ENCODE data around the gene RGS7.

RGS7 gene

GRCh38 chr1:241356519-241357365 is at the start of gene RGS7:
TSS of gene RGS7 (minus strand) at chr1:241357205.
- DNase-seq (ENCODE audit: low read depth): no peak

GRCh38 chr1:241406421-241406820 is 49.4 kb upstream of the RGS7 start:
- DNase-seq (ENCODE audit: low read depth): no peak

- no peak for DNase-seq (ENCODE audit: low read depth)
Measured at GRCh38 chr1:241401156-241401555, 44.2 kb upstream of the RGS7 start.

GRCh38 chr1:241396747-241397681 is 40.0 kb upstream of the RGS7 start:
- DNase-seq (ENCODE audit: low read depth): no peak

- DNase-seq (ENCODE audit: low read depth): no peak
Measured at GRCh38 chr1:241391926-241392710, 35.1 kb upstream of the RGS7 start.

- no peak for DNase-seq (ENCODE audit: low read depth)
Measured at GRCh38 chr1:241390526-241390925, 33.5 kb upstream of the RGS7 start.

- no peak for DNase-seq (ENCODE audit: low read depth)
Measured at GRCh38 chr1:241389400-241389799, 32.4 kb upstream of the RGS7 start.

- no peak for DNase-seq (ENCODE audit: low read depth)
Measured at GRCh38 chr1:241387216-241387615, 30.2 kb upstream of the RGS7 start.

- no peak for DNase-seq (ENCODE audit: low read depth)
Measured at GRCh38 chr1:241376701-241377100, 19.7 kb upstream of the RGS7 start.

GRCh38 chr1:241375886-241376285 is 18.9 kb upstream of the RGS7 start:
- DNase-seq (ENCODE audit: low read depth): no peak

- no peak for DNase-seq (ENCODE audit: low read depth)
Measured at GRCh38 chr1:241366196-241366595, 9.2 kb upstream of the RGS7 start.

GRCh38 chr1:241362350-241362749 is 5.3 kb upstream of the RGS7 start:
- no peak for DNase-seq (ENCODE audit: low read depth)

- DNase-seq (ENCODE audit: low read depth): no peak
Measured at GRCh38 chr1:241357366-241358340, 648 bp upstream of the RGS7 start.

GRCh38 chr1:241356187-241356518 is 852 bp downstream of the RGS7 start:
- DNase-seq (ENCODE audit: low read depth): no peak

GRCh38 chr1:241355311-241356010 is 1.5 kb downstream of the RGS7 start:
- DNase-seq (ENCODE audit: low read depth): no peak

- DNase-seq (ENCODE audit: low read depth): no peak
Measured at GRCh38 chr1:241352401-241352800, 4.6 kb downstream of the RGS7 start.

- no peak for DNase-seq (ENCODE audit: low read depth)
Measured at GRCh38 chr1:241351841-241352240, 5.2 kb downstream of the RGS7 start.

GRCh38 chr1:241343956-241344355 is 13.0 kb downstream of the RGS7 start:
- DNase-seq (ENCODE audit: low read depth): no peak

- no peak for DNase-seq (ENCODE audit: low read depth)
Measured at GRCh38 chr1:241336335-241336734, 20.7 kb downstream of the RGS7 start.

- DNase-seq (ENCODE audit: low read depth): no peak
Measured at GRCh38 chr1:241332987-241333386, 24.0 kb downstream of the RGS7 start.

- DNase-seq (ENCODE audit: low read depth): no peak
Measured at GRCh38 chr1:241332037-241332409, 25.0 kb downstream of the RGS7 start.
